GM03348 (cell line): ENCODE measurements around the gene C1QTNF9B.

Source experiments
- DNase-seq: peaks from one replicate; pipeline ENCODE4 v3.0.0; 2012; ENCODE audit warnings: low spot score

C1QTNF9B gene

DNA sequence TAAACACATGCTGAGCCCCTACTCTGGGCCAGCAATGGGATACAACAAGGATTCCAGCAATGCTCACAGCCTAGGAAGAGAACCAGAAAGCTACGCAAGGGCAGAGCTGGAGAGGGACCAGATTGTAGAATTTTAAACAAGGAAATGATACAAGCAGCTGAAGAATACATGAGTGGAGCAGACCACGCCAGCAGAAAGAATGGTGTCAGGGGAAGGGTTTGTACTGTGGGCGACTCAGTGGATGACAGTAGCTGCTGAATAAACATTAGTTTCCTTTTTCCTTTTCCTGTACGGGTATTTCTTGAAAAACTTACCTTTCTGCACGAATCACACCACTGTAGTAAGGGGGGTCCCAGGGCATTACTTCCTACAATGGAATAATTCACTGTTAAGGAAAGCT is 38.8 kb downstream of the C1QTNF9B start:
- no peak for DNase-seq

DNA sequence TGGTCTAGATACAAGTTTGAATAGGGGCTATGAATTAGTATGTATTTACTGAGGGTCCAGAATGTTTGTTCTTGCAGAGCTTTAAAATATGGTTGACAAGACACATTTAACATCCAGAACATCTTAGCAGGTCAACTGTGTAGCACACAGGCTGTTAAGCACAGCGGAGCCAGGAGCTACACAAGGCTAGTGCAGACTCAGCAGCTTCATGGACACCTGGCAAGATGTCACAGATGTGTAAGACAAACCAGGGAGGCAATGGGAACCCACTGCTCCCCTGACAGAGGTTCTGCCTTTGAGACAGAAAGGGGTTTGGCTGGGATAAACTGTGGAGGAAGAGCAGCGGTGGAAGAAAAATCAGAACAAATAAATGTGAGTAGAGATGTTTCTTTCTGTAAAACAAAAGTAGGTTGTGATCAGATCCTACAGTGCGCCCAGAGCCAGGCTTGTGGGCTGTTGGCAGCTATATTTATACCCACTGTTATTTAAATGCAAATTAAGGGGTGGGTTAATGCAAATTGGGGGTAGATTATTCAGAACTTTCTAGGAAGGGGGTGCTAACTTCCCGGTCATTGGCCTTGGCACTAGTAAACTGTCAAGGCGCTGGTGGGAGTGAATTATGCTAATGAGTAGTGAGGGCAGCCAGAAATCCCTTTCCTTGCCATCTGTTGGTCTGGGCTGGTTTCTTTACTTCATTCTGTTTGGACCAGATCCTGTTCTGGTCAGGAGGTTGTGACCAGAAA is 41.1 kb downstream of the C1QTNF9B start:
- DNase-seq, result no peak

DNA sequence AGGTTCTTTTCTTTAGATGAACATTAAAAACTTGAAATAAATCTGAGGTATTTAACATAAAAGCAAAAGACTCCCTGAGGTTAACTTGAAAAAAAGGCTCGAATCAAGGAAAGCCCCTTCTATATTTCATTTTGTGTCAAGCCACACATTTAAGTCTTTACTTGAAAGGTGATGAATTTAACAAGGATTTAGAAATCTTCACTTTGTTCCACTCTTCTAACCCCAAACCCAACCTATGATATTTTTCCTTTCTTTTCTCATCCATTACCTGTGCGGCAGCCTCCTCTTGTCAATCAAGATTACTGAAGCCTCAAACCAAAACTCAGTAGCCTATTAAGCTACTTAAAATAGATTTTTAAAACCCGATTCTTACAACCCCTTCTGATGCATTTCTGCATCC is 41.9 kb downstream of the C1QTNF9B start:
- DNase-seq, result no peak

DNA sequence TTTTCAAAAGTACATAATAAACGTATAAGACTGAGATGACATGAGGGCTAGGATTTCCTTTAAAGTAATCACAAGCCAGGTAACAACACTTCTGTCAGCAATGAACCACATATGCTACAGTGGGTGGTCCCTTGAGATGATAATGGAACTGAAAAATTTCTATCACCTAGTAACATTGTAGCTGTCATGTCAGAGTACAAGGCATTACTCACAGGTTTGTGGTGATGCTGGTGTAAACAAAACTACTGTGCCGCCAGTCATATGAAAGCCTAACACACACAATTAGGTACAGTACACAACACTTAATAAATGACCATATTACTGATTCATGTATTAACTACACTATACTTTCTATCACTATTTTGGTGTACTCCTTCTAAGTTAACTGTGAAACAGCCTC is 45.0 kb downstream of the C1QTNF9B start:
- DNase-seq, result no peak

DNA sequence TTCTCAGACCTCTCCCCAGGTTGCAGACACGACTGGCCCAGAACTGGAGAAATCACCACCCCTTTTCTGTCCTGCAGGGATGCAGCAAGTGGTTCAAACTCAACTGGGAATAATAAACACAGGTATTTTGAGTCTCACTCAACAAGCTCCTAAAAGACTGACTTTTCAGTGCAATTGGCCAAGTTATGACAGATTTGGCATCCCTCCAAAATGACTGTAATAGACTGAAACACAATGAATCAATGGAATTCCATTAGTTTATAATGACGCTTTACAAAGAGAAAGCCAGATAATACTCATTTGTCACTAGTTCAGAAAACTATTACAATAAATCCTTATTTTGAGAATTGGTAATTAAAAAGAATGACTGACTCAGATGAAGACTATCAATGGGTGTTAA is 46.2 kb downstream of the C1QTNF9B start:
- no peak for DNase-seq

DNA sequence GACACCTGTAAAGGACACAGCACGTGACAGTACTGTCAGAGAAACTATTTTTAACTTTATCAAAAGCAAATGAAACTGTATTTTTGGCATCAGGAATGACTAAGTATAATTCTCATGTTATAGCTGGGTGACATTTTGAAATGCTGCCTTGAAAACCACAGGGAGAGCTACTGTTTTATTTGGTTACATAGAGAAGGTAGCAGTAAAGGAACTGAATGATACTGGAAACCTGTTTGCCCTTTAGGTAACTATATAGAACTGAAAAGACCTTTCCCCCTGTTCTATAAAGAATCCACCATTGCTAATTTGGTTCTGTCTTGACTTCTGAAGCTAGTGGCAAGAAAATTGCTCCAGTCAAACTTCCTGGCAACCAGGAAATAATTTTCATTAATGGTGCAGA is 47.2 kb downstream of the C1QTNF9B start:
- no peak for DNase-seq

DNA sequence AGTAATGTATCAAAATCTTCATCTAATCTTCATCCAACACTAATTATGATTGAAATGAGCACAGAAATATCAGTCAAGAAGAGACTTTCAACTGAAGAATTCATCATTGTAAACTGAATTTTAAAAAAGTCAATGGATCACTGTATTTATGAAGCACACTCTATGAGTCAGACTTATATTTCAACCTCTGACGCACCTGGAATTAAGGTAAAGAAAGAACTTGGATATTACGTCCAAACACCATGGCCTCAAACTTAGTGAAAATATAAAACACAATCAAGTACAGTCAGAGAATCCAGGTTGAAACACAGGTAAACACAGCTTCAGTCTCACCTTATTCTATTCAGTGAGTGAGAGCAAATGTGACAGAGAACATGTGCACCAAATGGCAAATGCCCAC is 47.6 kb downstream of the C1QTNF9B start:
- DNase-seq, result no peak

DNA sequence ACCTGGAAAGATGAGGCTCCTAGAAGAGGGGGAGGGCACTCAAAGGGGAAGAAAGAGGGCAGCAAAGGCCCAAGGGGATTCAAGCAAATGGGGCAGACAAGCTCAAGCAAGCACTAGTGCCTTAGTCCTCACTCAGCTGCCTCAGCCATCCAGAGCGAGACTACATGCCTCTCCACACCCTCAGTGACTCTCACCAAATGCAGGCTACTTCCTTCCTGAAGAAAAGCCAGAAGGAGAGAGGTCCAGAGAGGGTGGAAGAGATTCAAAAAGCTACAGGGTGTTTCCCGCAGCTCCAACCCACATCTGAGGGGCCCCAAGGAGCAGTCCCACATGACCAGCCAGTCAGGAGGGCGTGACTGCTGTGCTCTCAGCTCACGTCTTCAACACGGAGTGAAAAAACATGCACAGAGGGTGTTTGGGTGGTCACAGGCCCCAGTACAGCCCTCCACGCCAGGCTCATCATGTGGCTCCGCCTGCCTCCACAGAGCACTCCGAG is 48.6 kb downstream of the C1QTNF9B start:
- no peak for DNase-seq

DNA sequence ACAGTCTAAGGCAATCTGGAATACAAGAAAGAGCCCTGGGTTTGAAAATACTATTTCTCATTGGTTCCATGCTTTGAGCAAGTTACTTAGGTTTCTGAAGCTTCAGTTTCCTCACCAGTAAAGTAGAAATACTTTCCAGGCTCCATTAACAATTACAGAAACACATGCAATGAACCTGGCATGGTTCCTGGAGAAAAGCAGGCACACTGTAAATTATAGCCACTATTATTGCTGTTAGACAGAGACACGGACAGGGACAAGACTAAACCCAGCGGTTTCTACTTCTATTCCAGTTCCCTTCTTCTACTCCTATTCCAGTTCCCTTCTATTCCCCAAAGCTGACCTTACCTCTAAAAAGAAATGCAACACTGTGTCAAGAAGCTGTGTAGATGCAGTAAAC is 49.3 kb downstream of the C1QTNF9B start:
- peak; percentile 16 for DNase-seq

DNA sequence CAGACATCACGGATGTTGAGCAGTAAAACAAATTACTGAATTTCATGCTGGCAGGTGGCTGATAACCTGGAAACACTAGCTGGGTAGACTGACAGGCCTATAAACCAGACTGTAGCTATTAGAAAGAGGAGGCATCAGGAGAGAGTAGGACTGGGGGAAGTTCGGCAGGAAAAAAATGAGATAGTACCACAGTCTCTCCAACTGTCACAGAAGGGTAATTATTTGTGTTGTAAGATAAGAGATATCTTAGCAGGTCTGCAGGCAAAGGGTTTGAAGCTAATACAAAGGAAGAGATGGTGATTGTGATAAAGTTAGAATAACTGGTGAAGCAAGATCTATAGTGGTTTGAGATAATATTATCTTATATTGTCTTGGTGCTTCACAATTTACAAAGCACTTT is 49.8 kb downstream of the C1QTNF9B start:
- DNase-seq, result no peak

DNA sequence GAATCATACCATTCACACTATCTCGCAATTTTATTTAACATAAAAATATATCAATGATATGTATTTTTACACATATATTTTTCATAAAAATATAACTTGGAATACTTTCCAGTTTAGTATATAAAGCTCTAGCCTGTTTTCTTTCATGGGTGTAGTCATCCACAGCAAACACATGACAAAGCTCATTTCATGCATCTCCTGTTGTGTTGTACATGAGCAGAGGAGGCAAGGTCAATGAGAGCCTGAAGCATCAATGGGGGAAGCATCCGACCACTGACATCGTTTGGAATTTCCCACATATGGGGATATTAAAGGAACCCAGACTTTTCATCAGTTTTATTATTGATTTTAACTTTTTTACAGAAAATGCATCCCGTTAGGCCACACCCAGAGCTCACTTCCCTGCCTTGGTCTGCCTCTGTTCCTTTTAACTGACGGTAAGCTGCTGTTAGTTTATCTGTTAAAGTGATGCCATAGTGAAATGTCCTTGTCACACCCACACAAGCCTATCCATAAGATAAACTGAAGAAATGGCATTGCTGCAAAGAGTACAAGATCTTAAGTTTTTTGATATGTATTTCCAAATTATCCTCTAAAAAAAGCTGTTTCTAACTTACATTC is 52.1 kb downstream of the C1QTNF9B start:
- no peak for DNase-seq

DNA sequence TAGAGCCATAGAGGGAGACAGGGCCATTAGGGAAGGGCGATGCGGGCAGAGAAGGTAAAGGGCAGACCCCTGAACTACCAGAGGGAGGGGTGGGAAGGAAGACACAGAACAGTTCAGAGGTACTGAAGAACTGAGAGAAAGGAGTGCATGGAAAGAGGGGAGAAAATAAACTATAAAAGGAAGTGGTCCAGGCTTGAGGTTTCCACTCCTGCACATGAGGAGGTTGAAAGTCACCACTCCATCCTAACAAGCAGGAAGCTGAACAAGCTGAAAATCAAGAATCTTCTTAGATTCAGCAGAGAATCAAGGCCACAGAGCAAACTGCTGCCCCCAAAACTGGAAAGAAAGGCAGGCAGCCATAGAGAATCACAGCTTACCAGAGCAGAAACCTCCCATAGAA is 53.2 kb downstream of the C1QTNF9B start:
- DNase-seq, result no peak

DNA sequence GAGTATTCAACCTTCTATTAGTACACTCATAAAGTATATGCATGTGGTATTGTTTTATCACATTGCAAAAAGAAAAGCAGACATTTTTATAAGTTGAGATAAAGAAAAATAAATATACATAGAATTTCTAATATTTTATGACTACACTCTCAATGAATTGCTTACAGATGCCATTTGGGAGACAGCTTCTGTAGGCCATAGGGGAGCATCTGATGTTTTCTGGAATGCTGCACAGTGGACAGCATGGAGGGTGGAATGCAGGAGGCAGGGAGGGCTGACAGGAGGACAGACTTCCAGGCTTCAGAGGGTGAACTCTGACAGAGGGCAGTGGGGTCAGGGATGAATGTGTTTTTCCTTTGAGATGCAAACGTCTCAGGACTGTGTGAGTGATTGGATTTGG is 53.9 kb downstream of the C1QTNF9B start:
- no peak for DNase-seq

DNA sequence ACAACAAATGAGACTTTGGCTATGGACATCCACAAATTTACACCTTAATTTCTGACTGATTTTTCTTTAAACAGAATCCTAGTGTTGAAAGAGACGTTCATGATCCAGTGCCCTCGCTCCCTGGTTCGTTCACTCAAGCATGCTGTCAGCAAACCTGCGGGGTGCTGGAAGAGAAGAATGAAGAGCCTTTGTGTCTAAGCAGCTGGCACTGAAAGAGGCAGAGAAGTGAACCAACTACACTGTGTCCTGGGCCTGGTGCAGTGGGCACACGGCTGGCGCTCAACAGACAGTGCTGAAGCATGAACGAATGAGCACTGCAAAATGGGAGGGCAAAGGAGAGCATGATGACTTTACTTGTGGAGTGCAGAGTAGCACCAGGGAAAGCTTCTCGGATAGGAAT is 54.9 kb downstream of the C1QTNF9B start:
- no peak for DNase-seq
